ENCODE measurements around the gene JAM2.

JAM2 gene

GRCh38 chr21:25764065-25764464 is 125.0 kb downstream of the JAM2 start:
- in situ Hi-C loops (cut with MboI; ENCODE audit: low sequenced_read_pairs): no loop called here

Measured in HL-60/S4 treated with retinoic acid at 250 ng/mL for 4 days and 3 days (cell line).